Activated CD4-positive, alpha-beta T cell treated with anti-CD3 and anti-CD28 coated beads, Interleukin-2, Interleukin-4, amounts not matched to agents 100 ng/mL and 50 ng/mL, durations not matched to agents 16 hours and 8 hours (primary cell): ENCODE results near the gene CCNL1.
"Not testable (repeated sequence)": the region's sequence is repeated elsewhere in the genome, so short reads cannot be mapped to it uniquely, and the experiment has no call there.

Source experiments
- DNase-seq: peaks from one replicate; pipeline ENCODE4 v3.0.0-alpha.2; 2020; ENCODE audit warnings: low spot score

Gene CCNL1

GRCh38 chr3:157170861-157171260, 10.9 kb upstream of the CCNL1 start:
- no peak for DNase-seq

- no peak for DNase-seq
Observed at GRCh38 chr3:157167371-157168042, 7.6 kb upstream of the CCNL1 start.

GRCh38 chr3:157166561-157166960, 6.6 kb upstream of the CCNL1 start:
- no peak for DNase-seq

GRCh38 chr3:157166115-157166514, 6.2 kb upstream of the CCNL1 start:
- DNase-seq = no peak

- DNase-seq = no peak
Observed at GRCh38 chr3:157163217-157163953, 3.4 kb upstream of the CCNL1 start.

- not testable (repeated sequence) for DNase-seq
Observed at GRCh38 chr3:157162620-157163019, 2.7 kb upstream of the CCNL1 start.

GRCh38 chr3:157160658-157161424, 894 bp upstream of the CCNL1 start:
- peak; percentile 66 for DNase-seq

- DNase-seq = peak; percentile 81
Observed at GRCh38 chr3:157159037-157159761, 748 bp downstream of the CCNL1 start.

- DNase-seq = no peak
Observed at GRCh38 chr3:157157836-157158235, 2.1 kb downstream of the CCNL1 start.

GRCh38 chr3:157156837-157157635, 2.9 kb downstream of the CCNL1 start:
- DNase-seq = no peak

- DNase-seq = no peak
Observed at GRCh38 chr3:157155591-157155990, 4.4 kb downstream of the CCNL1 start.

- DNase-seq = no peak
Observed at GRCh38 chr3:157154563-157155330, 5.2 kb downstream of the CCNL1 start.

- no peak for DNase-seq
Observed at GRCh38 chr3:157152930-157153329, 7.0 kb downstream of the CCNL1 start.

GRCh38 chr3:157152438-157152837, 7.5 kb downstream of the CCNL1 start:
- no peak for DNase-seq

- no peak for DNase-seq
Observed at GRCh38 chr3:157151627-157152026, 8.3 kb downstream of the CCNL1 start.

GRCh38 chr3:157151151-157151550, 8.8 kb downstream of the CCNL1 start:
- DNase-seq = no peak

- DNase-seq = no peak
Observed at GRCh38 chr3:157149136-157149696, 10.7 kb downstream of the CCNL1 start.

GRCh38 chr3:157148196-157148889, 11.6 kb downstream of the CCNL1 start:
- DNase-seq = peak; percentile 50

GRCh38 chr3:157147099-157147803, 12.7 kb downstream of the CCNL1 start:
- DNase-seq = no peak
